ENCODE data around the gene PTPRN2.

Gene PTPRN2

GRCh38 chr7:157652954-157653826 is 934.4 kb downstream of the PTPRN2 start:
- no peak for DNase-seq

DNA sequence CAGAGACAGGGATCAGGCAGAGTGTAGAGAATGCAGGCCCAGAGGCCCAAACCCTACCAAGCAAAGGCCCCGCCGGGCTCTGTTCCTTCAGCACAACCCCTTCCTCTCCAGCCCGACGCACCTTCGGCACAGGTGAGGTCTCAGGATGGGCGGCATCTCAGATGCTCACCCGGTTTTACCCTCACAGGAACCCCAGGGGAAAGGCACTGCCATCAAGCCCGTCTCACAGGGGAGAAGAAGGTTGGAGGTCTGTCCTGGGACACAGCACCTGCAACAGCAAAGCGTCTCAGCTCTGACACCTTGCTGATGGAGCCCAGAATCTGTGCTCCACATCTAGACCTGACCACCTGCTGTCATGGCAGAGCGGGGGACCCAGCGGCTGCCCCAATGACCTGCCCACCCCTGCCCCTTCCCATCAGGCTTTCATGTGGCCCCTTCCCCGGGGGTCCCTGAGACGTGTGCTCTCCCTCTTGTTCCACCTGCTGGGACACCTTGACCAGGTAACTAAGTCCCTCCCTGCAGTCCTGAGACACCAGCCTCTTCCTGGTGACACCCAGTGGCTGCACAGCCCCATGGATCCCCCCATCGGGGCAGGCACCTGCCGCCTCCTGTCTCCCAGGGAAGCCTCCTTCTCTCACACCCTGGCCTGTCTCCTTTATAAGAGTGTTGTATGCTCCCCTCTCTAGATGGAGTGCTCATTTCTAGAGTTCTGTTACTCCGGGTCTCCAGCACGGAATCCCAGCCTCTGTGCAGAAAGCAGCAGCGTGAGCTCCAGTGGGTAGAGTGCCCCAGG is 935.3 kb downstream of the PTPRN2 start:
- no peak for DNase-seq

DNA sequence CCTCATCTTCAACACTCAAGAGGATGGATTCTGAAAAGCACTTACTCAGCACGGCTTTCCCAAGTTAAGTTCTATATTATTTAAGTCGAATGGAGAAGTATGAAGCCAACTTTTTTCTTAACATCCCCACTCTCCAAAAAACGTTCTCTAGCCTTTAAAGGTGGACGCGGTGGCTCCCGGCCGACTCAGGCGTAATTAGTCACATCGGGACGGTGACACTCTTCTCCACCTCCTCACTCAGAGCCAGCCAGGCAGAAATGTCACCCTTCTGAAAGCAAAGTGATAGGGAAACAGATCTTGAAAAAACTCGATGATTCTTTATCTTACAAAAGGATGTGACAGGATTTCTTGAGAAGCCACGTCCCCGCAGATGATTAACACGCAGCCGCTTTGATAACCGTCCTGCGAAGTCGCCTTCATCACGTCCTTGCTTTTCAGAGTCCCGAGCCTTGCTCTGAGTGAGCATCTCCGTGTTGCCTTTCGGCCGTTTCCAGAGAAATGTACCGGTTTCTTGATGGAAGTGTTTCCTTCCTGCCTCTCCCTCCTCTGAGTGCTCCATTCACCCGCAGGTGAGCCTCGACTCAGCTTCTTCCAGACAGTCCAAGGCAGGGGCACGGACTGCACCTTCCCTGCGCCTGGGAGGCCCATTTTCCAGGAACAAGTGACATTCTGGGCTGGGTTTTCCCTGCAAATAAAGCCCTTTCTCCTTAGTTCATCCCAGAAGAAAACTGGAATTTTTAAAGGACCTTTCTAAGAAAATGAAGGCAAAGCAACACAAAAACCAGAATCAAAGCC is 936.1 kb downstream of the PTPRN2 start:
- no peak for DNase-seq

DNA sequence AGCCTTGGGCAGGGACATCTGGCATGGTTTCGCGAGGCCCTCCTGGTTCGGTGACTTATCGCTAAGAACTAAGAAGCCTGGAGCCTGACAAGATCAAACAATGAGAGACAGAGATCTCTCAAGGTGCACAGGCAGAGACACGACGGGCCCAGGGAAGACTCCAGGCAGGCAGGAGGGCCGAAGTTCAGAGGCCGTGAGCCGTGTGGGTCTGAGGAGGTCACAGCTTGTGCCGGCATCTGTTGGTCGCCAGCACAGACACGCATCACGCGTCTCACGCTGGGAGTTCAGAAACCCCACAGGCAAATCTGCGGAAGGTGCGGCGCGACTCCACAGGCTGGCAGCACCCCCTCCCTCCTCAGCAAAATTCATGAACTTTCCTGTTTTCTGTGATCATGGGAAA is 936.8 kb downstream of the PTPRN2 start:
- DNase-seq: no peak

DNA sequence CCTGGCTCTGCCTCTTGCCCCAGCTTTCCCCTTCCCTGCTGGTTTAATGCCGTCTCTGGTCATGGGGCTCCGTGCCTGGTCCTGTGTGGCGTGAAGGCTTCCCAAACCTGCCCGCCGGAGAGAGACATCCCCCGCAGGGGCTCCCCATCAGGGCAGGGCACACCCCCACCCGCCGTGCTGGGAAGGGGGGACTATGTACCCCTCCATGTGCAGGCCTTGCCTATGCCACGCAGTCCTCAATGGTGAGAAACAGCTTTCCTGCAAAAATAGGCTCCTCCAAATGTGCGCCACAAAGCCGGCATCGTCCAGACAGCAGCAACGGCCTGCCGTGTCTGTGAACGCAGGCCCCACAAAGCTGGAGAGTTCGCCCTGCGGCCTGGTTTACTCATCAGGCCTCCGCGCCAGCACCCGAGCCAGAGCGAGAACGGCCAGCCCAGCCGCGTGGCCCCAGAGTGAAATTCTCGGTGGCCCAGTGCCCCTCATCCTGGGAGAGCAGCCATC is 937.4 kb downstream of the PTPRN2 start:
- no peak for DNase-seq

DNA sequence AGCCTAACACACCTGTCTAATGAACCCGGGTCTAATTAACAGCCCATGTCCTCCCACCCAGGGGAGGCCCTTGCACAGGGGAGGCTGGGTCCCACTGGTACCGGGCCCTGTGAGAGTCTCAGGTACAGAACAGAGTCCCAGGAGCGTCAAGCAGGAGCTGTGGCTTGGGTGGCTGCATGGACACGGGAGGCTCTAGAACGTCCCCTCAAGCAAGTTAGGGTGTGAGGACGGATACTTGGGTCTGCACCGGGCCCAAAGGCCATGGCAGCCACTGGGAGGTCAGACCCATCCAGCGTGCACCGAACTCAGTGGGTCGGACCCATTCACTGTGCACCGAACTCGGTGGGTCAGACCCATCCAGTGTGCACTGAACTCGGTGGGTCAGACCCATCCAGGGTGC is 941.1 kb downstream of the PTPRN2 start:
- no peak for DNase-seq

- DNase-seq: no peak
These were observed 942.1 kb downstream of the PTPRN2 start for GRCh38 chr7:157645539-157645938.

GRCh38 chr7:157644946-157645345 is 942.7 kb downstream of the PTPRN2 start:
- DNase-seq: no peak

DNA sequence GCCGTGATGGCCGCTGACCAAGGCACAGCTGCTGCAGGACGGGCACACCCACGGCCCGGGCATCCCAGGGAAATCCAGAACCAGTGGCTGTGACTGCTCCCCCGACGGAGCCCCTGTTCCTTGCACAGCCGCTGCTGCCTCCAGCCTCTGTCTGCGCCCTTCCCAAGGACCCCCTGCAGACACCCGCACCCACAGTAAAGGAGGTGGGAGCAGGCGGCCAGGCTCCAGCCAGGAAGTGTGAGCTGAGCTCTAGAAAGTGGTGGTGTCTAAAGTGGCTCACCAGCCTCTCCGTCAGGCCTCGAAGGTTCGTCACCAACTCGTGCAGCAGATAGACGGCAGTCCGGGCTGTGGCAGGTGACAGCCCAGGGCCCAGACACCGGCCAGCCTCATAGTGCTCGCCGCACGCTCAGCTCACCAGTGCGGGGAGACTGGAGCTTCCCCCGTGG is 944.1 kb downstream of the PTPRN2 start:
- no peak for DNase-seq

DNA sequence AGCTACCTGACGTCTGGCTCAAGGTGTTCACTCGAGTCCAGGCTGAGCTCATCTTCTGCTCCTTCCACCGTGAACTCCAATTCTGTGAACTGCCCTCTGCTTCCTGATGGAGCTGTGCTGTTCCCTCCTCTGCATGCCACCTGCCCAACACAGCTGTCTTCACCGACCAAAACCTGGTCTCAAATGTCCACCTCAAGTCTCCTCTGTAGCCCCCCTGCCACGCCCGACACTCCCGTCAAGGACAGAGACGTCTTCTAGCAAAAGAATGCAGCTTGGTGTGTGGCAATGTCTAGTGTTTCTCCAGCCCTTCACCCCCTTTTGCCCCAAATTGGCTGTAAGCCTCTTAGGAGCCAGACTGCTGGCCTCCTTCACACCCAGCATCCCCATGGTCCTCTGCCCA is 945.8 kb downstream of the PTPRN2 start:
- no peak for DNase-seq

DNA sequence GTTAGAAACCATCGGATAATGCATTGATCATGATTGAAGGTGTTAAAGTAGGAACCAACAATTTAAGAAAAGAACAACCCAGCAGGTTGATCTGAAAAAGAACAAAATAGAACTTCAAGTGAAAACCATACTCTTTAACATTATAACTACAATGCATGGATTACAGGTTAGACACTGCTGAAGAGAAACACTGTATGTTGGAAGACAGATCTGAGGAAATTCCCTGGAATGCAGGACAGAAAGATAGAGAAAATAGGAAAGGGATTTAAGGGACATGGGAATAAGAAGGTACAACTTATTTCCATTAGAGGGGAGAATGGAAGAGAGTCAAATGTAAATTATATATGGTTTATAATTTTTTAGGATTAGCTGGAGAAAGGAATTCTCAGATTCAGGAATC is 947.5 kb downstream of the PTPRN2 start:
- DNase-seq: no peak

DNA sequence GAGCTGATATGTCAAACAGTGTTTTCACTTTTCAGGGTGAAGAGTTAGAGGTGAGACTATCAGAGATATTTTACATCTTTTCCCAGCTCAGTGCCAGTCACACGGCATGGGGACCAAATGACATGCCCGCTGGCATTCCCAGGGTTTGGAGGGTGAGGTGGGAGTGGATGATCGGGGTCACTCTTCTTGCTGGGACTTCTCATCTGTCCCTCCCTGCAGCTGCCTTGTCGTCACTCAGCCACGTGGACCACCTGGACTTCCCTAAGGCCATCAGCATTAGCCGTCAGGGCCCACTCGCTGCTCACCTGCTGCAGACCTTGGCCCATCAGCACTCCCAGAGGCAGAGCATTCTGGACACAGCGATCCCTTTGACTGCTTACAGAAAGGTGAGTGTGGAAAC is 949.1 kb downstream of the PTPRN2 start:
- no peak for DNase-seq

- DNase-seq: no peak
These were observed 950.2 kb downstream of the PTPRN2 start for GRCh38 chr7:157637216-157637949.

DNA sequence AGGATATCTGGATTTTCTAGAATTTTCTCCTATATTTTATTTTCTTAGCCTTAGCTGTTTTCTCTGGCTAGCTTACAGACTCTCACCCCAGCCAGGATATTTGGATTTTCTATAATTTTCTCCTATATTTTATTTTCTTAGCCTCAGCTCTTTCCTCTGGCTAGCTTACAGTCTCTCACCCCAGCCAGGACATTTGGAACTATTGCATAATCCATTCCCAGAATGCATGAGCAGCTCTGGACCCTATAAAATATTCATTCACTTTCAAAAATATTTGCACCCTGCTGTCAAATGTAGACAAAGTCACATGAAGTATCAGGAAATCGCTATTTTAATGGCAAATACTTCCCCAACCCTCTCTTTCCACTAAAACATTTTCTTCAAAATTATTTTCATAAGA is 952.0 kb downstream of the PTPRN2 start:
- no peak for DNase-seq

- no peak for DNase-seq
These were observed 952.5 kb downstream of the PTPRN2 start for GRCh38 chr7:157635148-157635500.

DNA sequence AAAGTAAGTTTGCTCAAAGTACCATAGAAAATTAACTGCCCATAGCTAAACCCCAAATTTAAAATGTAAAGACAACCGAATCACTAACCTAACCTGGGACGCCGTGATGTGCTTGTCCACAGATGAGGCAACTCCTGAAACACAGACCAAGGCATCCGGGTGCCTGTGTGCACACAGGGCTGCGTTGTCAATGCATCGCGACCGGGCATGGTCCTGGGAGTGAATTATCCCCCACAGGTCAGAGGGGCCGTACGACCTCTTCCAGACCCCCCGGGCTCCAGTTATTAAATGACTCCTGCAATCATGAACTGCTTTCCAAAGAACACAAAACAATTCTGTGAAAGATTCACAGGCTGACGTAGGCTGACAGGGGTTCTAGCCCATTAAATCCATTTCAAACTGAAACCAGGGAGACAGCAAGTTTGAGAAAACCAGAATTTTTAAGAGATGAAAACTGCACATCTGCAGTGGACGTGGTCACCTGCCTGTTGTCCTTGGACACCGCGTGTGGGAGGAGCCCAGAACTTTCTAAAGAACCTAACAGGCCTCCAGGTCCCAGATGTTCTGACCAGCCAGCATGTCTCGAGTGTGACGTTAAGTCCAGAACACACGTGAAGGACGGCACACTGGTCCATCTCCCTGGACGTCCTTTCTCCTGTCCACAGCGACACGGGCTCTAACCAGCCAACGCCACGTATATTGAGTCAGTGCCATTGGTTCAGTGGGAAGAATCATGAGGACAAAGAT is 953.0 kb downstream of the PTPRN2 start:
- DNase-seq: no peak

GRCh38 chr7:157633465-157634185 is 954.0 kb downstream of the PTPRN2 start:
- no peak for DNase-seq

- DNase-seq: no peak
These were observed 957.2 kb downstream of the PTPRN2 start for GRCh38 chr7:157630301-157630853.

DNA sequence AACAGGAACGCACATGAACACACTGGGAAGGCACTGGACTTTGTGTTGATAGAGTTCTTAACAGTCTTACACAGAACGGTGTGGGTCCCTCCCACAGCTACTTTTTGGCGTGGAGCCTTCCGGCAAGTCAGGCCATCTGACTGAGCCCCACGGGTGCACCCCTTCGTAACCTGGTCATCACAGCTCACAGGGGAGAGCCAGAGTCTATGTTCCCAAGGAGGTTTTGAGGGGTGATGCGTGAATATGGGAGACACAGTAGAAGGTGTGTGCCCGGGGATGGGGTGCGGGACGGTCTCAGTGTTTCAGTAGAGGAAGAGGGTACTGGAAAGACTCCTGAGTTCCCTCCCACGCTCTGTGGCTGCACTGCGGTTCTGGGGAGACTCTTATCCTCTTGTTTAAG is 959.2 kb downstream of the PTPRN2 start:
- DNase-seq: no peak

- DNase-seq: no peak
These were observed 960.0 kb downstream of the PTPRN2 start for GRCh38 chr7:157627646-157628045.

DNA sequence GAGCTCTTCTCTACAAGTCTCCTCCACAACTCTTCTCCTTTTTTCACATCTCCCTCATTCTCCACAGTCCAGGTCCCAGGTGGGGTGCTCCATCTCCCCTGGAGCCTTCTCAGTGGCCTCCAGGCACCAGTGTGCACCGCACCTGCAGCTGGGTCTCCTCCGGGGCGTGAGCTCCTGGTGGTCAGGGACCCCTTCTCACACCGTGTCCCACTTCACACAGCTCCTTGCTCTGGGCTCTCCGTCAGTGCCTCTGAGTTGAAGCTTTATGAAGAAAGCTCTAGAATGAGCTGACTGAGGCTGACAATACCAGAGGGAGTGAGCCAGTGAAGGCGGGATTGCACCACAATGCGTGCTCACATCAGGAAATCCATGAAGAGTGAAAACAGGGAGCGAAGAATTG is 960.6 kb downstream of the PTPRN2 start:
- no peak for DNase-seq
